K562 treated with DMSO at 1 percent for 48 hours (cell line): Measurements from ENCODE around the gene MRPL43. TPM values are rescaled to one million over a fixed set of nuclear protein-coding genes. Genes with fewer than 3 reads are reported as not detected.

Source experiments
- total RNA-seq: library from RNA; unstranded; fragments of 300-600 nt; gene quantifications from 2 replicates; pipeline ENCODE4 v1.2.3, GENCODE V29; 2022; ENCODE audit warnings: low replicate concordance; ENCODE audit errors: extremely low read depth

MRPL43 gene
- total RNA-seq: not detected in 2 replicates

DNA sequence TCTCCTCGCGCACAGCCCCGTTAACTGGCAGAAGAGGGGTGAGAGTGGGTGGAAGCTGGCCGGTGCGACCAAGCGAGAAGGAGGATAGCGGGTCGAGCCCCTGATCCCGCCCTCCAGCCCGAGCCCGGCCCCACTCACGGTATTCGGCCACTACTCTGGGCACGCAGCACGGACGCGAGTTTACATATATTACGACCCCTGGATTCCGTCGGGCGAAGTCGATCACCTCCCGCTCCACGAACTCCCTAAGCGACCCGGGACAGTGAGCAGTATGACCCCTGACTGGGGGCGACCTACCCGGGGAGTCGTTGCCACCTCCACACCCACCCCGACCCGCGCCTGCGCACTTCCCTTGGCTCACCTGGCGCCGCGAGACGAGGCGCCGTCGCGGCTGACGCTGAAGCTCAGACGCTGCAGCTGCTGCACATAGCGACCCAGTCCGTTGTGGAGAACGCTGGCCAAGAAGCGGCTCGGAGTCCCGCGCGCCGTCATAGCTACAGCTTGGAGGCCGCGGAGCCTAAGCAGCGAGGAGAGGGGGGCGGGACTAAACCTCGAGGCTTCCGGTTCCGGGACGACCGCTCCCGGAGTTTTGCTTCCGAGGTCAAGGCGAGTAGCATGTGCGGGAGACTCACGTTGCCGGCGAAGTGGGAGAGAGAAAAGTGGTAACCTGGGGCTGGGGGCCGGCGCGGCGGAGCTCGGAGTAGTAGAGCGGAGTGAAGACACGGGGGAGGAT is at the start of gene MRPL43, which contains the start of gene TWNK:
Gene MRPL43, minus strand, starts transcription at position 546 of the 733 bp plus-strand sequence. Its CDS starts 54 bp downstream, at position 492.
Gene TWNK, plus strand, starts transcription at position 592 of the 733 bp plus-strand sequence. CDS start 668 bp downstream, outside the sequence.

DNA sequence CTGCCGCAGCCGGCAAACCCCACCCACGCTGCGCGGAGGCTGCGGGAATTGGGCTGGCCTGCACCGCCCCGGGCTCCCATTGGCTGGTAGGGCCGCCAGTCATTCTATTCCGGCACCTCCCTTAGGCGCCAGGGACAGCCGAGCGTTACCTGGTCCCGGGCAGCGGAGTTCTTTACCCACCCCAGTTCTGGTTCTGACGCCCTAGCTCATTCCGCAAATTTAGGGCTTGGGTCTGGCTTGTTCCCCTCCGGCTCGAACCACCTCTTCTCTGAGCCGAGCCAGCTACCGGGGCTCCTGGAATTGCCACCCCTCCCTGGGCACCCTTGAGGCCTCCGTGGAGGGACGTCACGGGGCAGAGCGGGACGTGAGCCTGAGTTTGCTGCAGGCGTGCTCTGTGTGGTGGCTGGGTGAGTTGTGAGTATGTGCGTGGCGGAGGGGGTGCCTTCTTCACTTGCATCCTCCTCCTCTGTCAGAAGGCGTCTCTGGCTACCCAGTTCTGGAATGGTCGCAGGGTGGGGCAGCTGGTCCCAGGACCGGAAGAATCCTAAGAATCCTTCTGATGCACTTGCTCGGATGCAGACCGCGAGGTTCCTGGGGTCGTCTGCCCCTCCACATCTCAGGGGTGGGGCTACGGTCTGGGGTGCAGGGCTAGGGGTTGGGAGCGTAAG is 44.0 kb upstream of the MRPL43 start, which contains the start of the genes PDZD7 and SFXN3:
Gene PDZD7, minus strand, starts transcription at position 2 of the 668 bp plus-strand sequence. CDS start 910 bp downstream, outside the sequence.
Gene SFXN3, plus strand, starts transcription at position 107 of the 668 bp plus-strand sequence. CDS start 3,461 bp downstream, outside the sequence.

DNA sequence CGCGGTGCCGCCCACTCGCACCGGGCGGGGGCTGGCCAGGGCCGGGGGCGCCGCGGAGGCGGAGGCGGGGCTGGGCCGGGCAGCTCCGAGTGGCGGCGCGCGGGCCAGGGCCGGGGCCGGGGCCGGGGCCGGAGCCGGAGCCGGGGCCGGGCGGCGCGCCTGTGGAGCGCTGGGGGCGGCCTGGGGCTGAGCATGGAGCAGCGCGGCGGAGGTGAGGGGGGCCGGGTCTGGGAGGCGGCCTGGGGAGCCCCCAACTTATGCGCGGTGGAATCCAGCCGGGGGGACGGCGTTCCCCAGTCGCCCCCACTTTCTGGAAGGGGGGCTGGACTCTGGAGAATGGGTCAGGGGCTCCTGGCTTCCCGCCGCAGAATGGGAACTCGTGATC is 12.4 kb upstream of the MRPL43 start, which contains the start of gene LZTS2:
Gene LZTS2, plus strand, starts transcription at position 67 of the 385 bp plus-strand sequence. CDS start 2,731 bp downstream, outside the sequence.

DNA sequence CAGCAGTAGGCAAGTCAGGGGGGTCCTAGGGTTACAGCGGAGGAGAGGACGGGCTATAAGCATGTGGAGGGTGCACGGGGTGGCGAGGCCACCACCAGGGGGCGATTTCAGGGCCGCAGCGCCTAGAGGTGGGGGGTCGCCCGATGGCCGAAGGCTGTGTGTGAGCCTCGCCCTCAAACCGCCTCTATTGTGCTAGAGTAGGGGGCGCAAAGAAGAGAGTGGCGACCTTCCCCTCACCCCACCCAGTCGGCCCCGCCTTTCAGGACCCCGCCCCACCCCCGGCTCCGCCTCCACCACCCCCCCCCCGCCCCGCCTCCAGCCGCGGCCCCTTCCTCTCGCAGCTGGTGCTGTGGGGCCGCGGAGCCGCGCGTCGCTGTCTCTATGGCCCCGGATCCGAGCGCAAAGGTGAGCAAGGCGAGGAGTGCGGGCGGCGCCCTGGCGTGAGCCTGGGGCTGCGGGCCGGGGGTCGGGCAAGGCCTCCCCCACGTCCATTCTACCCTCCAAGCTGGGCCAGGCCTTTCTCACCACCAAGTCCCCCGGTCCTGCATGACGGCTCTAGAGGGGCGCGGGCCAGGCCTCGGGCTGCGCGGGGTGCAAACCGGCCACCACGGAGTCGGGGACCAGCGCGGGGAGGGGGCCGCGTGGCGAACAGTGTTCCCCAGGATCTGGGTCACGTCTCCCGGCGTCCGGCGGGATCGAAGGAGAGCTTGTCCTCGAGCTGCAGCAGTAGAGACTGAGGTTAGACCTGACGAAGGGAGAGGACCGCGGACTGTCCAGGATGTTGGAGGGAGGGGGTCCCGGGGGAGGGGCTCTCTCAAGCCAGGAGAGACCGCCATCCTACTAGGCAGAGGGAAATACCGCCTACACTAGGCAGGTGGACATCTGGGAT is 17.9 kb downstream of the MRPL43 start, which contains the start of gene SEMA4G:
Gene SEMA4G, plus strand, starts transcription at position 318 of the 889 bp plus-strand sequence. CDS start 3,409 bp downstream, outside the sequence.

Other genes starting within 250 kb of the MRPL43 start
- not detected in 2 replicates for gene PAX2, start 241.9 kb downstream of the MRPL43 start, total RNA-seq
- gene SLF2, start 74.5 kb downstream of the MRPL43 start, total RNA-seq: not detected in 2 replicates
- gene SEMA4G, start 18.0 kb downstream of the MRPL43 start, total RNA-seq: not detected in 2 replicates
- gene TWNK, start within 50 bp of the MRPL43 start, total RNA-seq: not detected in 2 replicates
- not detected in 2 replicates for gene LZTS2, start 12.3 kb upstream of the MRPL43 start, total RNA-seq
- gene PDZD7, start 43.6 kb upstream of the MRPL43 start, total RNA-seq: not detected in 2 replicates
- gene SFXN3, start 43.7 kb upstream of the MRPL43 start, total RNA-seq: not detected in 2 replicates
- not detected in 2 replicates for gene KAZALD1, start 74.5 kb upstream of the MRPL43 start, total RNA-seq
- not detected in 2 replicates for gene TLX1, start 143.8 kb upstream of the MRPL43 start, total RNA-seq
- not detected in 2 replicates for gene LBX1, start 242.0 kb upstream of the MRPL43 start, total RNA-seq